ENCODE measurements around the gene GINS1. TPM values are rescaled to one million over a fixed set of nuclear protein-coding genes. Genes with fewer than 3 reads are reported as not detected.

GINS1 gene
- total and polyA plus RNA-seq, 2 of the 8 experiments (the other 6 are each of a cell fraction or from before 2014, with no cell fraction given): 44.7 to 68.4 TPM

GRCh38 chr20:25464501-25465242 lies 57.2 kb downstream of the GINS1 start:
- Histone ChIP-seq H3K36me3 (ENCODE audit: control insufficient read depth in 2 of 4, insufficient read depth in 4 of 4, low read length in 3 of 4) (peaks cover 0 to 24% (median 10%) of the 10 kb centered on the region in 4 experiments; a peak in 5 of 8 replicates), H3K4me3 (ENCODE audit: extremely low read depth in 1 of 4, insufficient read depth in 2 of 4, low read depth in 3 of 4, low read length in 4 of 4) (no peak overlapping the region), H3K27me3 (replicated peaks in 1 of 4; ENCODE audit: control insufficient read depth in 3 of 4, extremely low read depth in 1 of 4, insufficient read depth in 3 of 4, low read length in 3 of 4) (no peaks in the 10 kb centered on the region), H3K79me1 (ENCODE audit: low read depth, low read length) (no peaks in the 10 kb centered on the region), H3K9ac (replicated peaks in 1 of 4; ENCODE audit: extremely low read depth in 1 of 4, low read depth in 3 of 4, low read length in 3 of 4) (no peak overlapping the region; a peak in 1 of 7 replicates), H2AFZ (ENCODE audit: low read length) (no peak overlapping the region), H2BK12ac (ENCODE audit: low read depth, low read length) (no peak overlapping the region), H3K9me3 (ENCODE audit: insufficient read depth in 2 of 2, low read depth in 1 of 2, low read length in 1 of 2) (no peaks in the 10 kb centered on the region), H3K56ac (replicated peaks; ENCODE audit: insufficient read length, low read depth, low read length) (no peak overlapping the region), H3K4ac (replicated peaks; ENCODE audit: insufficient read length, low read depth, low read length) (no peak overlapping the region), H4K8ac (ENCODE audit: extremely low read depth, insufficient read depth, low read length) (no peak overlapping the region), H2BK5ac (ENCODE audit: low read depth, low read length) (no peak overlapping the region), H2BK20ac (ENCODE audit: low read length) (no peak overlapping the region), H3K14ac (ENCODE audit: insufficient read length) (no peak overlapping the region), H3K18ac (ENCODE audit: extremely low read depth, low read length) (no peak overlapping the region), H3K4me2 (ENCODE audit: insufficient read depth in 1 of 2, low read depth in 2 of 2, low read length in 2 of 2) (no peak overlapping the region), H2AK5ac (ENCODE audit: low read depth, low read length) (no peak overlapping the region), H4K5ac (ENCODE audit: insufficient read length, low read depth, low read length) (no peak overlapping the region), H4K91ac (replicated peaks; ENCODE audit: insufficient read length, low read length) (no peak overlapping the region), H4K20me1 (replicated peaks in 1 of 2; ENCODE audit: control insufficient read depth in 1 of 2, insufficient read depth in 2 of 2, low read length in 2 of 2) (peaks cover 0 to 4% of the 10 kb centered on the region in 2 experiments), H3K79me2 (ENCODE audit: control insufficient read depth in 1 of 2, insufficient read depth in 2 of 2, low read length in 2 of 2) (no peaks in the 10 kb centered on the region), H3K4me1 (replicated peaks in 1 of 4; ENCODE audit: control insufficient read depth in 3 of 4, insufficient read depth in 4 of 4, low read length in 3 of 4) (no peaks in the 10 kb centered on the region; a peak in 1 of 7 replicates), H3K23me2 (ENCODE audit: low read depth, low read length) (no peaks in the 10 kb centered on the region), H2BK15ac (ENCODE audit: low read length) (no peak overlapping the region), H3K23ac (ENCODE audit: insufficient read length) (no peak overlapping the region), H2BK120ac (replicated peaks; ENCODE audit: low read depth, low read length) (no peak overlapping the region), H3K27ac (ENCODE audit: low read depth, low read length) (no peak overlapping the region)
- WGBS, 2 experiments (ENCODE audit: extremely low coverage in 1 of 2, insufficient coverage in 1 of 2, insufficient read length in 1 of 2, insufficient replicate concordance in 2 of 2, low coverage in 1 of 2, low lambda C conversion rate in 2 of 2, missing lambda C conversion rate in 1 of 2): 90% methylated on average over 13 of the region's 13 CpGs; no CpG with 5 or more reads in 1 of the 2 experiments
- POLR2A ChIA-PET (ENCODE audit: partially characterized antibody): no interaction called here
- no peak for DNase-seq (ENCODE audit: low read depth in 1 of 2, low spot score in 2 of 2)
- CTCF ChIA-PET (ENCODE audit: partially characterized antibody): interaction anchor here (0.8 to 1.0 kb wide), 2 partner anchors 24 to 286 kb away, joined by 3 read pairs; no protein-coding TSS in a partner anchor
- FAIRE-seq: no peak
- TF ChIP-seq EGR1 (IDR thresholded peaks at IDR 0.05; ENCODE audit: borderline replicate concordance, low read depth, low read length) (no peak), EP300 (IDR thresholded peaks at IDR 0.05; ENCODE audit: borderline replicate concordance in 1 of 2, low read depth in 2 of 2, low read length in 2 of 2) (no peak), CTCF (IDR thresholded peaks at IDR 0.05; ENCODE audit: control extremely low read depth in 1 of 3, insufficient read depth in 1 of 3, low read depth in 1 of 3, low read length in 3 of 3) (no peak), BCL11A (IDR thresholded peaks at IDR 0.05; ENCODE audit: low read depth in 2 of 2, low read length in 2 of 2) (no peak), CBX8 (IDR thresholded peaks at IDR 0.05; ENCODE audit: borderline replicate concordance, low read depth, low read length) (no peak), SRF (IDR thresholded peaks at IDR 0.05; ENCODE audit: low read depth, low read length) (no peak), CBX5 (IDR thresholded peaks at IDR 0.05; ENCODE audit: low read depth, low read length) (no peak), EZH2 (IDR thresholded peaks at IDR 0.05; ENCODE audit: low read depth, low read length, severe bottlenecking) (no peak), TAF7 (optimal IDR thresholded peaks at IDR 0.05; ENCODE audit: borderline replicate concordance, low read depth, low read length) (no peak), POLR2AphosphoS5 (IDR thresholded peaks at IDR 0.05; ENCODE audit: low read depth, low read length) (no peak)

Data from H1 (cell line).